GM23248 (cell line): ENCODE measurements around the gene SOD2. TPM values are rescaled to one million over a fixed set of nuclear protein-coding genes. Genes with fewer than 3 reads are reported as not detected.

Experiments
- DNase-seq: peaks from one replicate; pipeline ENCODE4 v3.0.0-alpha.2; 2015
- H2AFZ ChIP-seq: fragments of 200-600 bp; sonication (generic); 2 replicates; pipeline ENCODE4 v1.6.1; 2016; ENCODE audit warnings: antibody characterized with exemption
- H3F3A ChIP-seq: fragments of 200-600 bp; sonication (generic); 2 replicates; pipeline ENCODE4 v1.6.1; 2016; ENCODE audit warnings: mild to moderate bottlenecking, antibody characterized with exemption, mixed run types; ENCODE audit not compliant: insufficient read depth
- H3K27ac ChIP-seq: fragments of 200-600 bp; sonication (generic); 2 replicates; pipeline ENCODE4 v1.5.1; 2016; ENCODE audit warnings: mild to moderate bottlenecking
- H3K27me3 ChIP-seq: fragments of 200-600 bp; sonication (generic); replicated peaks from 2 replicates; pipeline ENCODE4 v1.6.1; 2016; ENCODE audit warnings: mild to moderate bottlenecking; ENCODE audit not compliant: insufficient read depth
- H3K36me3 ChIP-seq: fragments of 200-600 bp; sonication (generic); 2 replicates; pipeline ENCODE4 v1.6.1; 2016; ENCODE audit warnings: low read depth, mild to moderate bottlenecking
- H3K4me1 ChIP-seq: fragments of 200-600 bp; sonication (generic); 2 replicates; pipeline ENCODE4 v1.6.1; 2016; ENCODE audit warnings: mild to moderate bottlenecking; ENCODE audit not compliant: insufficient read depth
- H3K4me2 ChIP-seq: fragments of 200-600 bp; sonication (generic); one replicate; pipeline ENCODE4 v1.6.1; 2016; ENCODE audit warnings: mild to moderate bottlenecking; ENCODE audit not compliant: unreplicated experiment
- H3K4me3 ChIP-seq: fragments of 200-600 bp; sonication (generic); 2 replicates; pipeline ENCODE4 v1.5.1; 2016; ENCODE audit warnings: mild to moderate bottlenecking
- H3K79me2 ChIP-seq: fragments of 200-600 bp; sonication (generic); 2 replicates; pipeline ENCODE4 v1.6.1; 2016; ENCODE audit warnings: mild to moderate bottlenecking; ENCODE audit not compliant: insufficient read depth
- H3K9ac ChIP-seq: fragments of 200-600 bp; sonication (generic); 2 replicates; pipeline ENCODE4 v1.6.1; 2016; ENCODE audit warnings: mild to moderate bottlenecking
- H3K9me2 ChIP-seq: fragments of 200-600 bp; sonication (generic); 2 replicates; pipeline ENCODE4 v1.6.1; 2016; ENCODE audit warnings: mixed run types, mild to moderate bottlenecking, moderate library complexity; ENCODE audit not compliant: insufficient read depth
- H3K9me3 ChIP-seq: fragments of 200-600 bp; sonication (generic); one replicate; pipeline ENCODE4 v1.6.1; 2017; ENCODE audit warnings: low read depth
- H4K20me1 ChIP-seq: fragments of 200-600 bp; sonication (generic); 2 replicates; pipeline ENCODE4 v1.6.0; 2016; ENCODE audit not compliant: insufficient read depth
- EZH2 ChIP-seq: fragments of 200-600 bp; sonication (generic); IDR thresholded peaks from 2 replicates; pipeline ENCODE4 v1.6.1; 2018; ENCODE audit warnings: antibody characterized with exemption, mild to moderate bottlenecking; ENCODE audit not compliant: insufficient read depth, poor library complexity, severe bottlenecking
- EZH2phosphoT487 ChIP-seq: fragments of 200-600 bp; sonication (generic); IDR thresholded peaks from 2 replicates; pipeline ENCODE4 v1.6.1; 2018; ENCODE audit warnings: antibody characterized with exemption, moderate library complexity, mild to moderate bottlenecking, low read depth; ENCODE audit not compliant: insufficient read depth
- WGBS, 2 experiments: methylation state at CpG; one replicate each; pipeline ENCODE4 v1.1.6; 2015 to 2017; ENCODE audit warnings: low lambda C conversion rate in 2 of 2, low coverage in 1 of 2; ENCODE audit errors: missing lambda C conversion rate in 2 of 2; 5-methylcytosine and 5-hydroxymethylcytosine counted together
- in situ Hi-C: fragments of 300-500 bp; cut with MboI; formaldehyde crosslinking; loops from 2 replicates; pipeline ENCODE4 v1.15.0; 2020
- polyA plus RNA-seq: library from polyadenylated mRNA; unstranded; fragments of >200 nt; fragmentation: Nextera tagmentation; extraction: Ambion mirVana; gene quantifications from 2 replicates; pipeline ENCODE4 v1.2.1, GENCODE V29; 2016
- total RNA-seq: library from RNA; depleted of rRNA; stranded (reverse); fragments of >200 nt; shearing (Covaris generic); gene quantifications from 2 replicates; pipeline ENCODE4 v1.2.3, GENCODE V29; 2014

The SOD2 gene
- total and polyA plus RNA-seq, 2 experiments from 2014 or later, result 53.1 to 62.6 TPM

GRCh38 chr6:159730332-159730676, 37.3 kb upstream of the SOD2 start:
- H3K4me3 ChIP-seq, result peak overlapping the region; percentile 88
- peaks cover 26% of the 10 kb centered on the region for H3F3A ChIP-seq
- no peaks in the 10 kb centered on the region; the same call in 1 of the 2 replicates for H3K36me3 ChIP-seq
- H3K27ac ChIP-seq, result peak overlapping the region; percentile 96
- TF ChIP-seq EZH2phosphoT487, result no peak
- TF ChIP-seq EZH2, result no peak
- no peaks in the 10 kb centered on the region for H3K9me3 ChIP-seq
- no peaks in the 10 kb centered on the region; the same call in 1 of the 2 replicates for H4K20me1 ChIP-seq
- peaks cover 25% of the 10 kb centered on the region for H3K4me1 ChIP-seq
- WGBS, 2 experiments, result 28 to 30% methylated on average over 6 of the region's 6 CpGs
- H3K79me2 ChIP-seq, result peaks cover 92% of the 10 kb centered on the region
- H3K4me2 ChIP-seq, result peak overlapping the region; percentile 89
- H3K27me3 ChIP-seq, result no peaks in the 10 kb centered on the region
- H2AFZ ChIP-seq, result no peak overlapping the region
- no peak for DNase-seq
- peak overlapping the region; percentile 89; the same call in 1 of the 2 replicates for H3K9ac ChIP-seq
- in situ Hi-C loops, result no loop called here
- no peaks in the 10 kb centered on the region for H3K9me2 ChIP-seq

GRCh38 chr6:159729598-159730331, 36.7 kb upstream of the SOD2 start:
- no peaks in the 10 kb centered on the region for H3K27me3 ChIP-seq
- DNase-seq, result peak; percentile 54
- in situ Hi-C loops, result no loop called here
- peak overlapping the region; percentile 89 for H3K9ac ChIP-seq
- H3K9me3 ChIP-seq, result no peaks in the 10 kb centered on the region
- H3K4me3 ChIP-seq, result peak overlapping the region; percentile 88
- H2AFZ ChIP-seq, result no peak overlapping the region
- H3K9me2 ChIP-seq, result no peaks in the 10 kb centered on the region
- H4K20me1 ChIP-seq, result no peaks in the 10 kb centered on the region; the same call in 1 of the 2 replicates
- H3F3A ChIP-seq, result peaks cover 26% of the 10 kb centered on the region
- H3K79me2 ChIP-seq, result peaks cover 92% of the 10 kb centered on the region
- peak overlapping the region; percentile 89 for H3K4me2 ChIP-seq
- TF ChIP-seq EZH2 (no peak), EZH2phosphoT487 (no peak)
- H3K27ac ChIP-seq, result peak overlapping the region; percentile 96
- H3K36me3 ChIP-seq, result no peaks in the 10 kb centered on the region; the same call in 1 of the 2 replicates
- H3K4me1 ChIP-seq, result peaks cover 25% of the 10 kb centered on the region
- 3 to 13% methylated on average over 4 of the region's 4 CpGs for WGBS, 2 experiments

GRCh38 chr6:159728531-159728964, 35.5 kb upstream of the SOD2 start:
- 3% methylated on average over 9 of the region's 9 CpGs for WGBS, 2 experiments
- H3K4me3 ChIP-seq, result peak overlapping the region; percentile 88
- H3K9ac ChIP-seq, result peak overlapping the region; percentile 89
- H4K20me1 ChIP-seq, result no peaks in the 10 kb centered on the region; the same call in 1 of the 2 replicates
- no peaks in the 10 kb centered on the region for H3K9me2 ChIP-seq
- no peaks in the 10 kb centered on the region for H3K27me3 ChIP-seq
- no peaks in the 10 kb centered on the region for H3K9me3 ChIP-seq
- H3K27ac ChIP-seq, result peak overlapping the region; percentile 96
- peaks cover 26% of the 10 kb centered on the region for H3F3A ChIP-seq
- peaks cover 92% of the 10 kb centered on the region for H3K79me2 ChIP-seq
- in situ Hi-C loops, result no loop called here
- TF ChIP-seq EZH2phosphoT487 (no peak), EZH2 (no peak)
- H2AFZ ChIP-seq, result 0 out of 2 replicates have a peak overlapping the region, but pooled peaks have one; percentile 7
- peaks cover 25% of the 10 kb centered on the region for H3K4me1 ChIP-seq
- H3K4me2 ChIP-seq, result peak overlapping the region; percentile 89
- H3K36me3 ChIP-seq, result no peaks in the 10 kb centered on the region; the same call in 1 of the 2 replicates
- DNase-seq, result peak; percentile 24

GRCh38 chr6:159727717-159728445, 34.8 kb upstream of the SOD2 start:
- DNase-seq, result peak; percentile 68

More at GRCh38 chr6:159727717-159728445, 34.8 kb upstream of the SOD2 start:
- no peaks in the 10 kb centered on the region for H3K27me3 ChIP-seq
- peak overlapping the region; percentile 89 for H3K4me2 ChIP-seq
- peaks cover 26% of the 10 kb centered on the region for H3F3A ChIP-seq
- H3K4me1 ChIP-seq, result peaks cover 25% of the 10 kb centered on the region
- no peak for TF ChIP-seq EZH2phosphoT487
- TF ChIP-seq EZH2, result no peak
- peak overlapping the region; percentile 88 for H3K4me3 ChIP-seq
- H3K27ac ChIP-seq, result peak overlapping the region; percentile 96
- no peaks in the 10 kb centered on the region for H3K9me3 ChIP-seq
- H3K9me2 ChIP-seq, result no peaks in the 10 kb centered on the region
- H4K20me1 ChIP-seq, result no peaks in the 10 kb centered on the region; the same call in 1 of the 2 replicates
- H3K79me2 ChIP-seq, result peaks cover 92% of the 10 kb centered on the region
- WGBS, 2 experiments, result 1 to 2% methylated on average over 32 of the region's 44 CpGs
- H3K9ac ChIP-seq, result peak overlapping the region; percentile 89
- peak overlapping the region; percentile 7 for H2AFZ ChIP-seq
- in situ Hi-C loops, result no loop called here
- H3K36me3 ChIP-seq, result no peaks in the 10 kb centered on the region; the same call in 1 of the 2 replicates
